OCI-LY3 (cell line): ENCODE results near the gene COL4A2.

Experiments used
- H2AFZ ChIP-seq: fragments of 200-600, 300-600 bp; shearing (Covaris generic); 2 replicates; pipeline ENCODE4 v1.6.0; 2014; ENCODE audit warnings: antibody characterized with exemption, low read depth, low read length
- H3K27ac ChIP-seq: fragments of 200-600, 300-600 bp; sonication (generic); 2 replicates; pipeline ENCODE4 v1.5.1; 2014; ENCODE audit warnings: mild to moderate bottlenecking, low read length, moderate library complexity, mixed read lengths
- H3K27me3 ChIP-seq: fragments of 200-600, 300-600 bp; sonication (generic); 2 replicates; pipeline ENCODE4 v1.6.1; 2014; ENCODE audit warnings: low read depth, low read length, mixed read lengths
- H3K36me3 ChIP-seq: fragments of 200-600, 300-600 bp; sonication (generic); replicated peaks from 2 replicates; pipeline ENCODE3; 2014; ENCODE audit warnings: low read depth, low read length, mixed read lengths
- H3K4me1 ChIP-seq: fragments of 300-600, 200-600 bp; sonication (generic); 2 replicates; pipeline ENCODE4 v1.6.1; 2014; ENCODE audit warnings: low read length, mixed read lengths
- H3K4me2 ChIP-seq: fragments of 200-600, 300-600 bp; sonication (generic); 2 replicates; pipeline ENCODE4 v1.6.1; 2014; ENCODE audit warnings: low read length, mixed read lengths
- H3K4me3 ChIP-seq: fragments of 300-600, 200-600 bp; sonication (generic); 2 replicates; pipeline ENCODE4 v1.5.1; 2014; ENCODE audit warnings: antibody characterized with exemption, mild to moderate bottlenecking, low read length, moderate library complexity
- H3K79me2 ChIP-seq: fragments of 300-600, 200-600 bp; shearing (Covaris generic); 2 replicates; pipeline ENCODE4 v1.6.1; 2014; ENCODE audit warnings: mild to moderate bottlenecking, low read length, mixed read lengths
- H3K9ac ChIP-seq: fragments of 300-600, 200-600 bp; shearing (Covaris generic); 2 replicates; pipeline ENCODE4 v1.6.0; 2014; ENCODE audit warnings: mild to moderate bottlenecking, low read length, moderate library complexity
- H3K9me3 ChIP-seq: fragments of 200-600, 300-600 bp; shearing (Covaris generic); 2 replicates; pipeline ENCODE4 v1.6.1; 2014; ENCODE audit warnings: low read length, mixed read lengths; ENCODE audit not compliant: insufficient read depth
- H4K20me1 ChIP-seq: fragments of 200-600, 300-600 bp; sonication (generic); 2 replicates; pipeline ENCODE4 v1.6.1; 2016; ENCODE audit warnings: low read length, mixed read lengths; ENCODE audit not compliant: insufficient read depth
- CTCF ChIP-seq: fragments of 200-600, 300-600 bp; sonication (generic); IDR thresholded peaks from 2 replicates; pipeline ENCODE4 v1.5.1; 2014; ENCODE audit warnings: antibody characterized with exemption, low read length, low read depth
- EZH2phosphoT487 ChIP-seq: fragments of 200-600 bp; shearing (Covaris generic); IDR thresholded peaks from 2 replicates; pipeline ENCODE4 v1.6.1; 2018; ENCODE audit warnings: antibody characterized with exemption, mixed run types, low read depth

COL4A2 gene

GRCh38 chr13:110499621-110500281 lies 192.7 kb downstream of the COL4A2 start:
- TF ChIP-seq CTCF (no peak), EZH2phosphoT487 (no peak)
- H3K27ac ChIP-seq: no peak overlapping the region
- H3K9ac ChIP-seq: no peak overlapping the region

GRCh38 chr13:110500341-110500740 lies 193.3 kb downstream of the COL4A2 start:
- no peaks in the 10 kb centered on the region for H3K36me3 ChIP-seq
- H4K20me1 ChIP-seq: no peaks in the 10 kb centered on the region
- no peak overlapping the region for H3K9ac ChIP-seq
- peaks cover 21% of the 10 kb centered on the region for H3K27me3 ChIP-seq
- no peak overlapping the region for H3K27ac ChIP-seq
- H3K4me3 ChIP-seq: no peak overlapping the region
- H3K79me2 ChIP-seq: no peaks in the 10 kb centered on the region
- TF ChIP-seq CTCF (no peak), EZH2phosphoT487 (no peak)
- H3K4me1 ChIP-seq: no peaks in the 10 kb centered on the region
- H3K4me2 ChIP-seq: no peak overlapping the region
- H3K9me3 ChIP-seq: 0 out of 2 replicates have a peak, but pooled peaks cover 9% of the 10 kb centered on the region
- H2AFZ ChIP-seq: no peak overlapping the region

More at GRCh38 chr13:110499621-110500281, 192.7 kb downstream of the COL4A2 start:
- H2AFZ ChIP-seq: no peak overlapping the region
- no peaks in the 10 kb centered on the region for H3K4me1 ChIP-seq
- H3K36me3 ChIP-seq: no peaks in the 10 kb centered on the region
- H4K20me1 ChIP-seq: no peaks in the 10 kb centered on the region
- H3K9me3 ChIP-seq: 0 out of 2 replicates have a peak, but pooled peaks cover 9% of the 10 kb centered on the region
- no peak overlapping the region for H3K4me3 ChIP-seq
- peaks cover 21% of the 10 kb centered on the region for H3K27me3 ChIP-seq
- H3K4me2 ChIP-seq: no peak overlapping the region
- no peaks in the 10 kb centered on the region for H3K79me2 ChIP-seq

- Histone ChIP-seq H3K4me3 (no peak overlapping the region), H4K20me1 (no peaks in the 10 kb centered on the region), H3K9ac (no peak overlapping the region), H3K9me3 (0 out of 2 replicates have a peak, but pooled peaks cover 9% of the 10 kb centered on the region), H3K27ac (no peak overlapping the region), H3K4me1 (no peaks in the 10 kb centered on the region), H3K27me3 (peaks cover 21% of the 10 kb centered on the region), H3K79me2 (no peaks in the 10 kb centered on the region), H2AFZ (no peak overlapping the region), H3K36me3 (no peaks in the 10 kb centered on the region), H3K4me2 (no peak overlapping the region)
- TF ChIP-seq CTCF (no peak), EZH2phosphoT487 (no peak)
Measured at GRCh38 chr13:110501188-110501587, 194.1 kb downstream of the COL4A2 start.

GRCh38 chr13:110503037-110503901 lies 196.2 kb downstream of the COL4A2 start:
- Histone ChIP-seq H3K4me1 (no peaks in the 10 kb centered on the region), H3K4me3 (no peak overlapping the region), H3K27me3 (peaks cover 26% of the 10 kb centered on the region), H3K27ac (no peak overlapping the region), H2AFZ (no peak overlapping the region), H3K4me2 (no peak overlapping the region), H3K79me2 (no peaks in the 10 kb centered on the region), H4K20me1 (no peaks in the 10 kb centered on the region), H3K9me3 (0 out of 2 replicates have a peak, but pooled peaks cover 9% of the 10 kb centered on the region), H3K9ac (no peak overlapping the region), H3K36me3 (no peaks in the 10 kb centered on the region)
- TF ChIP-seq EZH2phosphoT487: no peak
- TF ChIP-seq CTCF: no peak
